ENCODE data around the gene ABHD17B.

- no peak for TF ChIP-seq SUZ12 (IDR thresholded peaks at IDR 0.05)
- no peak for TF ChIP-seq HDGF (IDR thresholded peaks at IDR 0.05; ENCODE audit: borderline replicate concordance)
- TF ChIP-seq NFRKB (IDR thresholded peaks at IDR 0.05), result no peak
- TF ChIP-seq ARNT (IDR thresholded peaks at IDR 0.05), result no peak
- TF ChIP-seq FOXA1 (IDR thresholded peaks at IDR 0.05), result no peak
- TF ChIP-seq ZNF384 (IDR thresholded peaks at IDR 0.05), result no peak
- TF ChIP-seq SP1 (IDR thresholded peaks at IDR 0.05), result no peak
- TF ChIP-seq L3MBTL2 (conservative IDR thresholded peaks at IDR 0.05), result no peak
- TF ChIP-seq, protein P1, sequence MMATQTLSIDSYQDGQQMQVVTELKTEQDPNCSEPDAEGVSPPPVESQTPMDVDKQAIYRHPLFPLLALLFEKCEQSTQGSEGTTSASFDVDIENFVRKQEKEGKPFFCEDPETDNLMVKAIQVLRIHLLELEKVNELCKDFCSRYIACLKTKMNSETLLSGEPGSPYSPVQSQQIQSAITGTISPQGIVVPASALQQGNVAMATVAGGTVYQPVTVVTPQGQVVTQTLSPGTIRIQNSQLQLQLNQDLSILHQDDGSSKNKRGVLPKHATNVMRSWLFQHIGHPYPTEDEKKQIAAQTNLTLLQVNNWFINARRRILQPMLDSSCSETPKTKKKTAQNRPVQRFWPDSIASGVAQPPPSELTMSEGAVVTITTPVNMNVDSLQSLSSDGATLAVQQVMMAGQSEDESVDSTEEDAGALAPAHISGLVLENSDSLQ (IDR thresholded peaks at IDR 0.05), result no peak
- no peak for TF ChIP-seq BHLHE40 (IDR thresholded peaks at IDR 0.05; ENCODE audit: borderline replicate concordance)
- no peak for TF ChIP-seq FOXM1 (IDR thresholded peaks at IDR 0.05; ENCODE audit: borderline replicate concordance)
- no peak for TF ChIP-seq FOXK2 (IDR thresholded peaks at IDR 0.05)
- TF ChIP-seq TARDBP (IDR thresholded peaks at IDR 0.05), result no peak
- TF ChIP-seq LEF1 (IDR thresholded peaks at IDR 0.05; ENCODE audit: borderline replicate concordance), result no peak
Observed at GRCh38 chr9:71853084-71853483, 57.9 kb downstream of the ABHD17B start.

Measured in HEK293T (cell line).